Measurements from ENCODE around the gene EXTL2.

The EXTL2 gene

GRCh38 chr1:100883963-100884362 is 10.7 kb downstream of the EXTL2 start:
- DNase-seq, result no peak
- H4K20me1 ChIP-seq (ENCODE audit: insufficient read depth, low read length), result no peaks in the 10 kb centered on the region
- no peak overlapping the region for H3K4me2 ChIP-seq (ENCODE audit: low read depth, low read length)
- H3K79me2 ChIP-seq (ENCODE audit: low read length), result no peaks in the 10 kb centered on the region
- no peak overlapping the region for H3K4me3 ChIP-seq (ENCODE audit: low read length)
- no peaks in the 10 kb centered on the region for H3F3A ChIP-seq (ENCODE audit: insufficient read depth, low read length)
- H2AFZ ChIP-seq (ENCODE audit: low read length), result no peak overlapping the region
- no peaks in the 10 kb centered on the region for H3K4me1 ChIP-seq (ENCODE audit: low read length)
- no peaks in the 10 kb centered on the region for H3K9me2 ChIP-seq (replicated peaks; ENCODE audit: insufficient read depth, low read length)
- H3K9ac ChIP-seq (ENCODE audit: low read length), result no peak overlapping the region
- H3K36me3 ChIP-seq (replicated peaks; ENCODE audit: insufficient read depth, low read length), result no peaks in the 10 kb centered on the region
- TF ChIP-seq CTCF (IDR thresholded peaks at IDR 0.05; ENCODE audit: low read length) (no peak), EZH2phosphoT487 (IDR thresholded peaks at IDR 0.05; ENCODE audit: low read length) (no peak), EZH2 (optimal IDR thresholded peaks at IDR 0.05; ENCODE audit: low read depth, low read length) (no peak)
- H3K9me3 ChIP-seq (replicated peaks; ENCODE audit: insufficient read depth, low read length), result no peaks in the 10 kb centered on the region
- no peak overlapping the region for H3K27ac ChIP-seq (ENCODE audit: low read length)
- no peaks in the 10 kb centered on the region for H3K27me3 ChIP-seq (replicated peaks; ENCODE audit: insufficient read depth, low read length)

GRCh38 chr1:100882698-100883097 is 11.9 kb downstream of the EXTL2 start:
- H3K79me2 ChIP-seq (ENCODE audit: low read length), result no peaks in the 10 kb centered on the region
- H3K36me3 ChIP-seq (replicated peaks; ENCODE audit: insufficient read depth, low read length), result no peaks in the 10 kb centered on the region
- H3F3A ChIP-seq (ENCODE audit: insufficient read depth, low read length), result no peaks in the 10 kb centered on the region
- no peak overlapping the region for H3K4me2 ChIP-seq (ENCODE audit: low read depth, low read length)
- no peaks in the 10 kb centered on the region for H4K20me1 ChIP-seq (ENCODE audit: insufficient read depth, low read length)
- no peaks in the 10 kb centered on the region for H3K9me3 ChIP-seq (replicated peaks; ENCODE audit: insufficient read depth, low read length)
- H3K27me3 ChIP-seq (replicated peaks; ENCODE audit: insufficient read depth, low read length), result no peaks in the 10 kb centered on the region
- no peak overlapping the region for H3K4me3 ChIP-seq (ENCODE audit: low read length)
- no peak overlapping the region for H2AFZ ChIP-seq (ENCODE audit: low read length)
- H3K4me1 ChIP-seq (ENCODE audit: low read length), result no peaks in the 10 kb centered on the region
- H3K9ac ChIP-seq (ENCODE audit: low read length), result no peak overlapping the region
- no peak overlapping the region for H3K27ac ChIP-seq (ENCODE audit: low read length)
- no peak for DNase-seq
- no peaks in the 10 kb centered on the region for H3K9me2 ChIP-seq (replicated peaks; ENCODE audit: insufficient read depth, low read length)
- TF ChIP-seq EZH2 (optimal IDR thresholded peaks at IDR 0.05; ENCODE audit: low read depth, low read length) (no peak), CTCF (IDR thresholded peaks at IDR 0.05; ENCODE audit: low read length) (no peak), EZH2phosphoT487 (IDR thresholded peaks at IDR 0.05; ENCODE audit: low read length) (no peak)

- Histone ChIP-seq H3K9ac (ENCODE audit: low read length) (no peak overlapping the region), H3K4me3 (ENCODE audit: low read length) (no peak overlapping the region), H3F3A (ENCODE audit: insufficient read depth, low read length) (no peaks in the 10 kb centered on the region), H3K79me2 (ENCODE audit: low read length) (no peaks in the 10 kb centered on the region), H3K27ac (ENCODE audit: low read length) (no peak overlapping the region), H3K27me3 (replicated peaks; ENCODE audit: insufficient read depth, low read length) (no peaks in the 10 kb centered on the region), H3K9me2 (replicated peaks; ENCODE audit: insufficient read depth, low read length) (no peaks in the 10 kb centered on the region), H3K4me1 (ENCODE audit: low read length) (no peaks in the 10 kb centered on the region), H3K36me3 (replicated peaks; ENCODE audit: insufficient read depth, low read length) (no peaks in the 10 kb centered on the region), H3K4me2 (ENCODE audit: low read depth, low read length) (no peak overlapping the region), H3K9me3 (replicated peaks; ENCODE audit: insufficient read depth, low read length) (no peaks in the 10 kb centered on the region), H4K20me1 (ENCODE audit: insufficient read depth, low read length) (no peaks in the 10 kb centered on the region), H2AFZ (ENCODE audit: low read length) (no peak overlapping the region)
- TF ChIP-seq EZH2phosphoT487 (IDR thresholded peaks at IDR 0.05; ENCODE audit: low read length) (no peak), CTCF (IDR thresholded peaks at IDR 0.05; ENCODE audit: low read length) (no peak), EZH2 (optimal IDR thresholded peaks at IDR 0.05; ENCODE audit: low read depth, low read length) (no peak)
- no peak for DNase-seq
Observed at GRCh38 chr1:100881687-100882086, 13.0 kb downstream of the EXTL2 start.
